ENCODE results near the gene ARL13A. TPM values are rescaled to one million over a fixed set of nuclear protein-coding genes. Genes with fewer than 3 reads are reported as not detected.

Gene ARL13A
- total RNA-seq, 1 experiment from 2014 or later: not detected

DNA sequence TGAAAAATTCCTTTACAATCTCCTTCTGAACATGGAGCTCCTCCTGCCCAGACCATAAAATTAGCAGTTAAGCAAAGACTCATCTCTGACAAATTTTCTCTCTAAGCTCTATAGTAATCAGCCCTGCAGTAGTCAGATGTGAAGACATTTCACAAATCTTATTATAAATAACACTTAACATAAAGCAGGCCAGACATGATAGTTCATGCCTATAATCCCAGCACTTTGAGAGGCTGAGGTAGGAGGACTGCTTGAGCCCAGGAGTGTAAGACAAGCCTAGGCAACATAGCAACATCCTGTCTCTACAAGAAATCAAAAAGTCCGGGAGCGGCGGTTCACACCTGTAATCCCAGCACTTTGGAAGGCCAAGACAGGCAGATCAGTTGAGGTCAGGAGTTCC is 52.5 kb downstream of the ARL13A start (continued):
- no peak for TF ChIP-seq EZH2 (IDR thresholded peaks at IDR 0.05)
- TF ChIP-seq POLR2A (IDR thresholded peaks at IDR 0.05; ENCODE audit: borderline replicate concordance, extremely low read depth, insufficient read depth, insufficient read length): no peak

DNA sequence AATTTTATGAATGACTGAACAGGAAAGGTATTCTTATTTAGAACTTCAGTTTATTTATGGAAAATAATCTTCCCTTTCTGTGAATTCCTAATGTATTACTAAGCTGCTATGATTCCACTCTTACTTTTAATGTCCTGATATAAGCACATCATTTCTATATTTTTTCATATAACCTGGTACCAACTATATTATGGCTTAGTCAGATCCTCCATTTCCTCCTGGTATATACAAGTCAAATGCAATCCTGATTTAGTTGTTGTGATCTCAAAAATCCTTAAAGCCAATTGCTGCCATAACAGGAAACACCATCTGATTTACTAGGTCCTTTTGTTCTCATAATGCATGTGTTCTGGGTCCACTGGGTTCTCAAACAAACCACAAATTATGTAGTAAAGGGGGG is 55.6 kb downstream of the ARL13A start:
- H3K27me3 ChIP-seq (ENCODE audit: insufficient read depth, low read length): no peaks in the 10 kb centered on the region
- no peak for ATAC-seq
- H2AFZ ChIP-seq (ENCODE audit: low read depth, low read length, poor library complexity, severe bottlenecking): no peak overlapping the region
- no TSS peak for BruUV-seq (replicated peaks)
- intact Hi-C loops (cut with micrococcal nuclease): no loop called here
- ChIA-PET POLR2A (no interaction called here), RAD21 (ENCODE audit: low non-redundant PET in 1 of 2, low total read pairs in 2 of 2, uncharacterized antibody in 2 of 2, unreplicated experiment in 2 of 2) (no interaction called here), CTCF (no interaction called here)
- no peak overlapping the region for H3K4me2 ChIP-seq (ENCODE audit: low read length)
- H3K4me1 ChIP-seq (ENCODE audit: control insufficient read depth in 1 of 2, insufficient read depth in 2 of 2, low read length in 2 of 2): no peaks in the 10 kb centered on the region
- H3K79me2 ChIP-seq (ENCODE audit: insufficient read depth, low read length): no peaks in the 10 kb centered on the region
- H3K27ac ChIP-seq (ENCODE audit: low read depth, low read length): no peak overlapping the region
- no peak overlapping the region for H3K9ac ChIP-seq (ENCODE audit: low read length)
- no peaks in the 10 kb centered on the region; a peak in 1 of 4 replicates for H3K36me3 ChIP-seq (ENCODE audit: control insufficient read depth in 1 of 2, insufficient read depth in 2 of 2, low read length in 2 of 2)
- no peaks in the 10 kb centered on the region for H4K20me1 ChIP-seq (ENCODE audit: insufficient read depth)
- H3K9me3 ChIP-seq (ENCODE audit: control insufficient read depth in 1 of 2, insufficient read depth in 1 of 2, low read depth in 1 of 2, low read length in 2 of 2): no peaks in the 10 kb centered on the region
- DNase-seq (ENCODE audit: low read depth, low spot score): no peak
- TF ChIP-seq TCF7L2 (IDR thresholded peaks at IDR 0.05; ENCODE audit: borderline replicate concordance, extremely low read depth, insufficient read depth, insufficient read length) (no peak), EZH2phosphoT487 (IDR thresholded peaks at IDR 0.05; ENCODE audit: borderline replicate concordance) (no peak), EGR1 (IDR thresholded peaks at IDR 0.05; ENCODE audit: low read depth) (no peak), MAX (IDR thresholded peaks at IDR 0.05) (no peak), JUND (IDR thresholded peaks at IDR 0.05) (no peak), ELF1 (IDR thresholded peaks at IDR 0.05; ENCODE audit: borderline replicate concordance, low read depth) (no peak), ATF3 (IDR thresholded peaks at IDR 0.05) (no peak), RAD21 (IDR thresholded peaks at IDR 0.05; ENCODE audit: low read depth) (no peak), ZFX (IDR thresholded peaks at IDR 0.05) (no peak), CBX3 (IDR thresholded peaks at IDR 0.05; ENCODE audit: low read depth) (no peak), POLR2AphosphoS5 (IDR thresholded peaks at IDR 0.05; ENCODE audit: low read depth, low read length) (no peak), ZNF274 (IDR thresholded peaks at IDR 0.05; ENCODE audit: low read depth, low read length) (no peak), CEBPB (IDR thresholded peaks at IDR 0.05; ENCODE audit: low read depth) (no peak), YY1 (IDR thresholded peaks at IDR 0.05; ENCODE audit: extremely low read depth, insufficient replicate concordance, low read depth, low read length) (no peak), SRF (IDR thresholded peaks at IDR 0.05; ENCODE audit: low read depth) (no peak)
- H3K9me2 ChIP-seq (ENCODE audit: insufficient read depth): no peaks in the 10 kb centered on the region
- no peak overlapping the region for H3K4me3 ChIP-seq (replicated peaks in 1 of 2; ENCODE audit: low read depth in 1 of 2, low read length in 2 of 2)
